ENCODE data around the gene RHBDF2. TPM values are rescaled to one million over a fixed set of nuclear protein-coding genes. Genes with fewer than 3 reads are reported as not detected.
A peak's percentile ranks its signal among the peaks of the same experiment; 100 is the strongest.

RHBDF2 gene
- total RNA-seq, 1 donor from 2014 or later, result 0.79 TPM

- Mint-ChIP-seq H3K27me3 (ENCODE audit: insufficient read depth, low read depth) (peaks cover 8% of the 10 kb centered on the region), H3K4me1 (peaks cover 37% of the 10 kb centered on the region), H3K9me3 (no peaks in the 10 kb centered on the region), H3K4me3 (peak within 1 kb of the TSS; percentile 96), H3K27ac (peak within 1 kb of the TSS; percentile 42), H3K36me3 (peaks cover 10% of the 10 kb centered on the region)
- peak within 1 kb of the TSS; percentile 98 for H3K4me3 ChIP-seq
- H3K4me1 ChIP-seq, result peaks cover 11% of the 10 kb centered on the region
- no peak within 1 kb of the TSS for H3K27ac ChIP-seq
- peak; percentile 96 for DNase-seq (ENCODE audit: low spot score)
- peaks cover 9% of the 10 kb centered on the region for H3F3A ChIP-seq (ENCODE audit: low read depth)
- H3K27me3 ChIP-seq, result no peaks in the 10 kb centered on the region
- peak within 1 kb of the TSS; percentile 92 for H2AFZ ChIP-seq (replicated peaks)
- TF ChIP-seq CTCF (IDR thresholded peaks at IDR 0.05), result peak; percentile 60
- no peak for TF ChIP-seq EZH2 (IDR thresholded peaks at IDR 0.05)
- peaks cover 50% of the 10 kb centered on the region for H3K79me2 ChIP-seq (ENCODE audit: low read depth)
- H4K20me1 ChIP-seq (ENCODE audit: low read depth), result peaks cover 45% of the 10 kb centered on the region
- H3K9ac ChIP-seq, result peak within 1 kb of the TSS; percentile 65
- H3K4me2 ChIP-seq, result peak within 1 kb of the TSS; percentile 90
- no peaks in the 10 kb centered on the region for H3K36me3 ChIP-seq
- no peaks in the 10 kb centered on the region for H3K9me3 ChIP-seq (ENCODE audit: low read depth)
Measured at GRCh38 chr17:76452660-76453430, 48.4 kb downstream of the RHBDF2 start, which contains the start of gene UBE2O. Gene UBE2O, minus strand, starts transcription at chr17:76453152. Its CDS starts 11 bp downstream, at chr17:76453141.

- peaks cover 8% of the 10 kb centered on the region for H3K27me3 Mint-ChIP-seq (ENCODE audit: insufficient read depth, low read depth)
- Histone ChIP-seq H4K20me1 (ENCODE audit: low read depth) (peaks cover 52% of the 10 kb centered on the region), H3K9me3 (ENCODE audit: low read depth) (no peaks in the 10 kb centered on the region), H3K36me3 (no peaks in the 10 kb centered on the region), H3K79me2 (ENCODE audit: low read depth) (peaks cover 56% of the 10 kb centered on the region), H3K27ac (no peak overlapping the region), H3K9ac (peak overlapping the region; percentile 65), H3F3A (ENCODE audit: low read depth) (peaks cover 9% of the 10 kb centered on the region), H3K4me2 (peak overlapping the region; percentile 90), H3K27me3 (no peaks in the 10 kb centered on the region), H3K4me3 (peak overlapping the region; percentile 98), H2AFZ (replicated peaks) (no peak overlapping the region), H3K4me1 (peaks cover 11% of the 10 kb centered on the region)
- H3K9me3 Mint-ChIP-seq, result no peaks in the 10 kb centered on the region
- peak overlapping the region; percentile 96 for H3K4me3 Mint-ChIP-seq
- H3K4me1 Mint-ChIP-seq, result peaks cover 42% of the 10 kb centered on the region
- peaks cover 10% of the 10 kb centered on the region for H3K36me3 Mint-ChIP-seq
- peak; percentile 51 for DNase-seq (ENCODE audit: low spot score)
- TF ChIP-seq EZH2phosphoT487 (IDR thresholded peaks at IDR 0.05) (no peak), EZH2 (IDR thresholded peaks at IDR 0.05) (no peak), CTCF (IDR thresholded peaks at IDR 0.05) (no peak)
- H3K27ac Mint-ChIP-seq, result peak overlapping the region; percentile 42
Measured at GRCh38 chr17:76452127-76452659, 49.0 kb downstream of the RHBDF2 start.

GRCh38 chr17:76451506-76451905, 49.7 kb downstream of the RHBDF2 start:
- Mint-ChIP-seq H3K27ac (peak overlapping the region; percentile 25), H3K9me3 (no peaks in the 10 kb centered on the region), H3K36me3 (peaks cover 10% of the 10 kb centered on the region), H3K27me3 (ENCODE audit: insufficient read depth, low read depth) (peaks cover 6% of the 10 kb centered on the region), H3K4me1 (peaks cover 49% of the 10 kb centered on the region), H3K4me3 (peak overlapping the region; percentile 96)
- peaks cover 63% of the 10 kb centered on the region for H3K79me2 ChIP-seq (ENCODE audit: low read depth)
- no peaks in the 10 kb centered on the region for H3K27me3 ChIP-seq
- DNase-seq (ENCODE audit: low spot score), result peak; percentile 30
- TF ChIP-seq EZH2phosphoT487 (IDR thresholded peaks at IDR 0.05) (no peak), CTCF (IDR thresholded peaks at IDR 0.05) (no peak), EZH2 (IDR thresholded peaks at IDR 0.05) (no peak)
- peak overlapping the region; percentile 90 for H3K4me2 ChIP-seq
- no peak overlapping the region for H3K9ac ChIP-seq
- no peaks in the 10 kb centered on the region for H3K36me3 ChIP-seq
- no peak overlapping the region for H3K27ac ChIP-seq
- peaks cover 59% of the 10 kb centered on the region for H4K20me1 ChIP-seq (ENCODE audit: low read depth)
- peak overlapping the region; percentile 98 for H3K4me3 ChIP-seq
- H2AFZ ChIP-seq (replicated peaks), result no peak overlapping the region
- peaks cover 9% of the 10 kb centered on the region for H3F3A ChIP-seq (ENCODE audit: low read depth)
- no peaks in the 10 kb centered on the region for H3K9me3 ChIP-seq (ENCODE audit: low read depth)
- peaks cover 13% of the 10 kb centered on the region for H3K4me1 ChIP-seq

All from neural progenitor cell (in vitro differentiated cells).